HCEC 1CT (cell line): ENCODE results near the gene FREM3.
"Not testable (repeated sequence)": the region's sequence is repeated elsewhere in the genome, so short reads cannot be mapped to it uniquely, and the experiment has no call there.

Source experiments
- DNase-seq: peaks from one replicate; pipeline ENCODE4 v3.0.0-alpha.2; 2017

FREM3 gene

DNA sequence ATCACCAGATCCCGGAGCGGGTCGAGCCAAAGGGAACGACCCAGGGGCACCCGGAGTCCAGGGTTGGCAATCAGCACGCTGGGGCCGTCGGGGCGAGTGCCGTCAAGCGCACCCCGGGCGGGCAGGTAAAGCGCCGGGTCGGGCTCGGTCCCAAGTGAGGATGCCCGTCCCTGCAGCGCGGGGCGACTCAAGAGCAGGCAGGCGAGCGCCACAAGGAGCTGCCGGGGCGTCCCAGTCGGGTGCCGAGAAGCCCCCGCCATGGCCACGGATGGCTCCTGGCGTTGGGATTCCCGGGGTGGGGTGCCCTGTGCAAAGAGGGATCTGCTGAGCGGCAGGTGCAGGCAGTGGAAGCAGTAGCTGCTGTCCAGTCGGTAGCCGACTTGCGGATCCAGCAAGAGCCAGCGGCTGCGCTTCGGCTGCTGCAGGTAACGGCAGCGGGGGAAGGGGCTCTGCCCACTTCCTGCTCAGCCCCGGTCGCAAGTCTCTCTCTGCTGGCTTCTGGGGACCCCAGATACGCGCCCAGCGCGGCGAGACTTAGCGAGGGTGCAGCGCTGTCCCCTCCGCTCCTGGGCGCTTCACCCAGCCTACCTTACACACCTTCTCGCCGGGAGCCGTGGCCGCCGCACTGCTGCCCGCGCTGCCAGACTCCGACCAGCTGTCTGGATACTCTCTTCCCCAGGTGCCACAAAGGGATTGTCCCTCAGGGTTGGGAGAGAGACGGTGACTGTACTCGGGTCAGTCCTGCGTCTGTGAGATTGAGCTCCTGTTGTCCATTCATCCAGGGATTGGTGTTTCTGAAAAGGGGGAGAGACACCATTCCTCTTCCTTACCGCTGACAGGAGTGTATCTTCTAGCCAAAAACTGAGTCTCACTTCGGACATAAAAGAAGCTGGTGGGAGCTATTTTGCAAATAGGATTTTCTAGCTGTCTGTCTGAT lies at the start of gene FREM3:
Gene FREM3 (minus strand): TSS at position 260 of the 937 bp plus-strand sequence. CDS start 0 bp downstream, at position 260.
- no peak for DNase-seq

DNA sequence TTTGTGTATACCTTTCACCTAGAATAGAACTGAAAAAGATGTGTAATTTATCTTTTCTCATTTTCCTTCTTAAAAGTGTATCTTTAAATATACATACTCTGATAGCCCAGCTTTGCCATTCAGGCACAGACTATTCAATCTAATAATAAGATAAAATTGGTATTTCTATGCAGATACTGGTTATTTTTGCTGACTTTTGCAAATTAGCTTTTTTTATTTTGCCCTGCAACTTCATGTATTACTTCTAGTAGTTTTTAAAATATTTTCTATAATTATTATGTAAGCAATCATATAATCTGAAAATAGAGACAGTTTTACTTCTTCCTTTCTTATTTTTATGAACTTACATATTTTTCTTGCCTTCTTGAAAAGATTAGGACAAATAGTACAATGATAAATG lies 45.4 kb upstream of the FREM3 start:
- no peak for DNase-seq

GRCh38 chr4:143743591-143743990 lies 43.1 kb upstream of the FREM3 start:
- DNase-seq, result no peak

GRCh38 chr4:143742834-143743233 lies 42.4 kb upstream of the FREM3 start:
- DNase-seq, result no peak

DNA sequence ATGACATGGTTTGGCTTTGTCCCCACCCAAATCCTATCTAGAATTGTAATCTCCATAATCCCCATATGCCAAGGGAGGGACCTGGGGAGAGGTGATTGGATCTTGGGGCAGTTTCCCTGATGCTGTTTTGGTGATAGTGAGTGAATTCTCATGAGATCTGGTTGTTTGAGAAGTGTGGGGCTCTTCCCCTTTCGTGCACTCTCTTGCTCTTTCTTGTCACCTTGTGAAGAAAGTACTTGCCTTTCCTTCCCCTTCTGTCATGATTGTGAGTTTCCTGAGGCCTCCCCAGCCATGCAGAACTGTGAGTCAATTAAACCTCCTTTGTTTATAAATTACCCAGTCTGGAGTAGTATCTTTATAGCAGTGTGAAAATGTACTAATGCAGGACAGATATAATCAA lies 36.4 kb upstream of the FREM3 start:
- DNase-seq, result no peak

GRCh38 chr4:143736061-143736460 lies 35.6 kb upstream of the FREM3 start:
- not testable (repeated sequence) for DNase-seq

DNA sequence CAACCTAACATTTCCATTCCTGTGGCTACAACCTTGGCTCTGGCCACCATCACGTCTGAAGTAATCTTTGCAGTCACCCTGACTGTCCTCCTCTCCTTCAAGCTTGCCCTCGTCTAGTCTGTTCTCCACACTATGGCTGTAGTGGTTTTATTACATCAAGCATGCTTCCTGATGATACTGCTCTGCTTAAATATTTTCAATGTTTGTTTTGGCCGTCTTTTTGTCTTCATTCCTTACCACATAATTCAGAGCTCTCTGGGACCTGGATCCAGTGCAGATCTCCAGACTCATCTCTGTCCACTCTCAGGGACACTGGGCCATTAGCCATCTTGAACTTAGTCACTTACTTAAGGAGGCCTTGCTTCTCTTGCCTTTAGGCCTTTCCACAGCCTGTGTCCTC lies 27.7 kb upstream of the FREM3 start:
- DNase-seq, result no peak

DNA sequence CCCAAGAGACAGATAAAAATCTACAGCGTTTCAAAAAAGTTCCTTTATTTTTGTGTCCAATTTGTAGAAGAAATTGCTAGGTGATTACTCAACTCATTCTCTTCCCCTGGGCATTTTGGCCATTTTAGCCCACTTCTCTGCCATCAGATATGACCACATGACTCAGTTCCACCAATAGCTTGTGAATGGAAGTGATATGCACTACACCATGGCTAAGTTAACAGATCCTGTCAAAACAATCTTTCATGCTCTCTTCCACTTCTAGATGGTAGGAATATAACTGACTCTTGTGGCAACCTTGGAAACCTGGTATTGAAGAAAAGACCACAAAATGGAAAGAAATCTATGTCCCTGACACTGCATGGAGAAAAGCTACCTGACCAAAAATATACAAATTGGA lies 26.2 kb upstream of the FREM3 start:
- DNase-seq, result no peak

DNA sequence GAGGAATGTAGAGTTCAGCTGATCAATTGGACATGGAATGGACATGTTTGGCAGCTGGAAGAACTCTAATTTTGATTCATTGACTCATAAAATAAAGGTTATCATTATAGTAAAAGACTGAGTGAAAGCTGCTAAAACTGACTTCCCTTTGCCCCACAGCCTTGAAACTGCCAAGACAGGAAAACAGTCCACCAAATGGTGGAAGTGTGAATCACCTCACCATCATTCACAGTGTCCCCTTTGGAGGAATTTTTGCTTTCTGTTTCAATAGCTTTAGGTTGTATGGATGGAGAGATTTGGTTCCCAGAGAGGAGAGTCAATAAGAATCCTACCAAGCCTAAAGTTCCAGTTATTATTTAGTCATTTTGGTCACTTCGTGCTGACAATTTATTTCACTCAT lies 20.8 kb upstream of the FREM3 start:
- no peak for DNase-seq

- DNase-seq, result not testable (repeated sequence)
Measured at GRCh38 chr4:143718748-143719147, 18.3 kb upstream of the FREM3 start.

DNA sequence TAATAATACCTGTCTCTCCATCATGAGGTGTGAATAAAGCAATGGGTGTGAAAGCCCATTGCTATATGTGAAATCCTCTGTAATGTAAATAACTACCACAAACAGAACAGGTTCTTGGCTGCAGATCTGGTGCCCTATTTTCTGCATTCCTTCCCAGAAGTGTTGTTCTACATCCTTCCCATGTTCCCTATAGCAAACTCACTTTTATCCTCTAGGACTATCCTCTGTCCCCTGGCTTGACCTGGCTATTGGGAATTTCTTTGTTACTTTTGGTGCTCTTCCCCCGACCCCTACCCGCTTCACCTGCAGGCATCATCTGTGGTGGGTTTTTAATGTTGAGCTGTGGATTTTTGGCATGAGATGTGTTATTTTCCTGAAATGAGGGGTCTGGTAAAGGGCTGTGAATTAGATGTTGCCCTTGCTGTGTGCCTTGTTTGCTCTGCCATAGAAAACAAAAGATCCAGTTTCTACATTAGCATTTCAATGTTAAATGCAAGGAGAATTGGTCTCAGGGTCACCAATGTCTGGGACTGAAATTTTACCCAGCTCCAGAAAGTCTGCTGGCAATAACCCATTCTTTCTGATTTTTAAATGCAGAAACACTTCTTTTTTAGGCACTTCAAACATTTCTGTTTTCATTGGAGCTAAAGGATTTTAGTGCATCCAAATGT lies 13.6 kb upstream of the FREM3 start:
- no peak for DNase-seq

GRCh38 chr4:143713553-143713952 lies 13.1 kb upstream of the FREM3 start:
- no peak for DNase-seq

DNA sequence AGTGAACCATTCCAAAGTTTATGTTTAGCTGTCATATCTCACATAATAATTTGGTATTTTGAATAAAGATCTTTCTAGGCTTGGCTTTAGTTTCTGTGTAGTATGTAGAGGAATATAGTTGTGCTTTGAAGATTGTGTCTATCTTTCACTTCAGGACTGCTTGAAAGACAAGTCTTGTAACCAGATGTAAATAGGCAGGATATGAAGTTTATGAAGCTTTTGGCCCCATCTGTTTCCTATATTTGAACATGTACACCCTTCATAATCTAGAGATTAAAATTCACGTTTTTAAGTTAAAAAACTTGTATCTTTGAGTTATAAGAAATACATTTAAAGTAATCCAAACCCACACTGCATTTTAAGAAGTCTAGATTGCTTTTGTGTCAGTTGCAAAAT lies 11.7 kb upstream of the FREM3 start:
- DNase-seq, result no peak

GRCh38 chr4:143711543-143712154 lies 11.2 kb upstream of the FREM3 start:
- no peak for DNase-seq

- DNase-seq, result no peak
Measured at GRCh38 chr4:143701365-143701764, 890 bp upstream of the FREM3 start.

DNA sequence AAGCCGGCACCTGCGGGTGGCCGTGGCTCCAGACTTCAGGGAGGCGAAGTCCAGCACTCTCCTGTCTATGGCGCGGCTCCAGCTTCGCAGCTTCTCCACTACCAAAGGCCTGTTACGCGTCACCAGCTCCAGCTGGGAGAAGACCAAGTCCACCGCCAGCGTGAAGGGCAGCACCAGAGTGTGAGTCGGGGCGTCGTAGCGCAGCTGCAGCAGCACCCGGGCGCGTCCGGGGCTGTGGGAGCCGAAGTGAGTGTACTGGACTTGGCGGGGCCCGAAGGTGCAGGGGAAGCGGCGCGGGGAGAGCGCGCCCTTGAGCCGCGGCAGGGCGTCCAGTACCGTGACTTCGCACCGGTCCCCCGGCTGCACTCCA lies 444 bp downstream of the FREM3 start:
- no peak for DNase-seq

GRCh38 chr4:143699331-143700045 lies 987 bp downstream of the FREM3 start:
- DNase-seq, result no peak

- no peak for DNase-seq
Measured at GRCh38 chr4:143693856-143694255, 6.6 kb downstream of the FREM3 start.

DNA sequence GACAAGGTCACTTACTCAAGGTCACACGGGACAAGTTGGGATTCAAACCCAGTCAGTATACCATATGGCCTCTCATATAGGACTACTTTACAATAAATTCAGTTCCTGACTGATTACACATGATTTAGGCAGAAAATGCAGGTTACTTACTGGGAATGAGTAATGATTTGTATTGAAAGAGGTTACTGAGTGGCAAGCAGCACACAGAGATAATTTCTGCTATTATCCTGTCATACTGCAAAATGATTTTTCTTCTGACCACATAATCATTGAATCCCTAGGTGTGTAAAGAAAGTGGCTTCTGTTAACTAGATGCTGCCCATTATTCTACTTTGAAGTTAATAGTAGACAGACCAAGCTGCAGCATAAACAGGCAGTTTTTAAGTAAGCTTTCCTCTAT lies 8.2 kb downstream of the FREM3 start:
- DNase-seq, result no peak

- no peak for DNase-seq
Measured at GRCh38 chr4:143679434-143679833, 21.0 kb downstream of the FREM3 start.

DNA sequence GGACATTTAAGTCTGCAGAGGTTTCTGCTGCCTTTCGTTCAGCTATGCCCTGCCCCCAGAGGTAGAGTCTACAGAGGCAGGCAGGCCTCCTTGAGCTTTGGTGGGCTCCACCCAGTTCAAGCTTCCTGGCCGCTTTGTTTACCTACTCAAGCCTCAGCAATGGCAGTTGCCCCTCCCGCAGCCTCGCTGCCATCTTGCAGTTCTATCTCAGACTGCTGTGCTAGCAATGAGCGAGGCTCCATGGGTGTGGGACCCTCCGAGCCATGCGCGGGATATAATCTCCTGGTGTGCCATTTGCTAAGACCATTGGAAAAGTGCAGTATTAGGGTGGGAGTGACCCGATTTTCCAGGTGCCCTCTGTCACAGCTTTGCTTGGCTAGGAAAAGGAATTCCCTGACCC lies 26.8 kb downstream of the FREM3 start:
- DNase-seq, result not testable (repeated sequence)

DNA sequence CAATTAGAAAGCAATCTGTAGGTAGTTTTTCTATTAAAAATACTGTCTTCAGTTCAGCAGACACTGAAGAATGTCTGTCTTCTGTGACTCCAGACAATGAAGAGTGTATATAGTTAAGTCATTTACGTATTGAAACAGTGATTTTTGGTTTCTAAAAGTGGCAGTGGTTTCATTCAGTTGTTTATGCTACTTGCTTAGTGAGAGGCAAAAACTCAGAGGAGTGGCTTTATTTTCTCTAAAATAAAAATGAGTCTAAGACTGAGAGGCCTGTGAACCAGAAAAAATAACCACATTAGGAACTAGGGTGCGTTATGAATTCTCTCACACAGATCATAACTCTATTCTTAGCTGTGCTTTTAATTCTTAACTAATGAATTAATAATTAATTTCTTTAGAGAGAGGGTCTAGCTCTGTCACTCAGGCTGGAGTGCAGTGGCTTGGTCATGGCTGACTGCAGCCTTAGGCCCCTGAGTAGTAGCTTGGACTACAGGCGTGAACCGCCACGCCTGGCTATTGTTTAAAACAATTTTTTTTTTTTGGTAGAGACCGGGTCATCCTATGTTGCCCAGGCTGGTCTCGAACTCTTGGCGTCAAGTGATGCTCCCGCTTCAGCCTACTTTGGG lies 31.4 kb downstream of the FREM3 start:
- DNase-seq, result no peak

DNA sequence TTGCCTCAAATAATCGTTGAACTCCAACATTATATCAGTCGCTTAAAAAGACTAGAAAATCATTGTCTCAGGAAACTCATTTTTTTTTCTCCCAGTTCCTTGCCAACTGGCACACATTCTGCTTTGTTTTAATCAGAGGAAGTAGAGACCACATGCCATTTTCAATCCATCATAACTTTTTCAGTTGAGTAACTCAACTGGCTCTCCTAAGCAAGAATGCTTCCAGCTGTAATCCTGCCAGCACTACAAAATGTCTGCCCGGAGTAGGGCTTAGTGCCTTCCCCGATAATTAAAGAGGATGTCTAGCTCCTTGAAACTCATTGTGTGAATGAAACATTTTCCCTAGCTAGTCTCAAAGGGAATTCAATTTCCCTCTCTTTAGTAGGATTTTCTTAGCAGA lies 33.0 kb downstream of the FREM3 start:
- no peak for DNase-seq
